NB4 (cell line): ENCODE data around the gene LCTL.
"Not testable (repeated sequence)": the region's sequence is repeated elsewhere in the genome, so short reads cannot be mapped to it uniquely, and the experiment has no call there.

Source experiments
- DNase-seq: peaks from one replicate; pipeline ENCODE4 v3.0.0; 2010; ENCODE audit warnings: low read depth
- H3K4me3 ChIP-seq: one replicate; pipeline ENCODE4 v1.5.1; 2011; ENCODE audit warnings: mild to moderate bottlenecking, low read depth, low read length, moderate library complexity
- CTCF ChIP-seq: IDR thresholded peaks from one replicate; pipeline ENCODE4 v1.5.1; 2012; ENCODE audit warnings: low read depth, low read length
- MAX ChIP-seq: IDR thresholded peaks from 2 replicates; pipeline ENCODE4 v1.6.1; 2011; ENCODE audit warnings: low read depth, low read length
- MYC ChIP-seq: IDR thresholded peaks from 2 replicates; pipeline ENCODE4 v1.6.1; 2011; ENCODE audit warnings: low read depth, low read length
- POLR2A ChIP-seq: IDR thresholded peaks from 2 replicates; pipeline ENCODE4 v1.6.1; 2011; ENCODE audit warnings: mild to moderate bottlenecking; ENCODE audit not compliant: insufficient read length; ENCODE audit errors: extremely low read depth

The LCTL gene

GRCh38 chr15:66504563-66505429 lies 61.0 kb downstream of the LCTL start, which contains the start of the genes RPL4 and ZWILCH:
Gene RPL4 (minus strand): TSS chr15:66504855. CDS start chr15:66504790, 65 bp downstream.
Gene ZWILCH (plus strand): TSS chr15:66505326. CDS start chr15:66505339, 13 bp downstream.
- DNase-seq = peak; percentile 89
- TF ChIP-seq MAX (peak; percentile 80), POLR2A (peak; percentile 96), MYC (peak; percentile 92), CTCF (no peak)
- peak within 1 kb of the TSS; percentile 93 for H3K4me3 ChIP-seq

- no peak for DNase-seq
- peak overlapping the region; percentile 93 for H3K4me3 ChIP-seq
- TF ChIP-seq MAX = peak; percentile 83
- no peak for TF ChIP-seq MYC
Observed at GRCh38 chr15:66503780-66504562, 61.8 kb downstream of the LCTL start.

- DNase-seq = not testable (repeated sequence)
- H3K4me3 ChIP-seq = peak overlapping the region; percentile 93
Observed at GRCh38 chr15:66503041-66503648, 62.7 kb downstream of the LCTL start.

GRCh38 chr15:66502491-66502890 lies 63.3 kb downstream of the LCTL start:
- no peak for DNase-seq
- no peak for TF ChIP-seq MYC
- TF ChIP-seq POLR2A = peak; percentile 21
- no peak for TF ChIP-seq MAX
- TF ChIP-seq CTCF = no peak
- H3K4me3 ChIP-seq = peak overlapping the region; percentile 93

GRCh38 chr15:66500346-66500745 lies 65.5 kb downstream of the LCTL start:
- H3K4me3 ChIP-seq = not testable (repeated sequence)

GRCh38 chr15:66498501-66499386 lies 67.1 kb downstream of the LCTL start:
- TF ChIP-seq MYC (no peak), CTCF (peak; percentile 12), POLR2A (peak; percentile 10), MAX (no peak)
- H3K4me3 ChIP-seq = peak overlapping the region; percentile 42
- DNase-seq = peak; percentile 61

More at GRCh38 chr15:66500346-66500745, 65.5 kb downstream of the LCTL start:
- DNase-seq = not testable (repeated sequence)
